PFSK-1 (cell line): ENCODE measurements around the gene SAFB.

ENCODE experiments used
- FOXP2 ChIP-seq: optimal IDR thresholded peaks from 2 replicates; pipeline ENCODE3; 2011; ENCODE audit warnings: borderline replicate concordance, control low read depth, inconsistent platforms; ENCODE audit not compliant: insufficient read depth; ENCODE audit errors: extremely low read length, extremely low read depth
- POLR2AphosphoS5 ChIP-seq: IDR thresholded peaks from 2 replicates; pipeline ENCODE4 v1.6.1; 2012; ENCODE audit warnings: low read depth, mild to moderate bottlenecking, control low read depth, low read length, moderate library complexity
- REST ChIP-seq, 2 experiments: IDR thresholded peaks; 2 replicates each; pipeline versions ENCODE4 v1.6.1 to v1.8.0; 2011 to 2012; ENCODE audit warnings: low read depth in 2 of 2, low read length in 2 of 2, control low read depth in 1 of 2, inconsistent platforms in 1 of 2, mild to moderate bottlenecking in 1 of 2, moderate library complexity in 1 of 2; ENCODE audit not compliant: insufficient read depth in 1 of 2
- SIN3A ChIP-seq: IDR thresholded peaks from 2 replicates; pipeline ENCODE4 v1.6.1; 2012; ENCODE audit warnings: mild to moderate bottlenecking, low read length, moderate library complexity, borderline replicate concordance; ENCODE audit not compliant: insufficient read depth
- TAF1 ChIP-seq: IDR thresholded peaks from 2 replicates; pipeline ENCODE4 v1.6.1; 2012; ENCODE audit warnings: low read length, control low read depth, borderline replicate concordance; ENCODE audit not compliant: insufficient read depth

- TF ChIP-seq POLR2AphosphoS5 (no peak), SIN3A (no peak), REST (IDR thresholded peaks at IDR 0.05; ENCODE audit: insufficient read depth in 1 of 2, low read depth in 2 of 2, low read length in 2 of 2) (no peak), TAF1 (no peak), FOXP2 (no peak)
These were observed 28.5 kb downstream of the SAFB start for GRCh38 chr19:5651361-5651760.
